Spinal cord (tissue), 10 donors: Measurements from ENCODE around the gene ARSK. TPM values are rescaled to one million over a fixed set of nuclear protein-coding genes. Genes with fewer than 3 reads are reported as not detected.

Experiments
- DNase-seq, 6 donors: peaks; one replicate each; pipeline versions ENCODE4 v3.0.0 to v3.0.0-alpha.2; 2013 to 2015; ENCODE audit warnings: low spot score in 6 of 6, low read depth in 4 of 6
- H3K27ac ChIP-seq: one replicate; pipeline ENCODE4 v1.5.1; 2013; ENCODE audit warnings: low read depth, low read length, control low read depth
- H3K27me3 ChIP-seq: one replicate; pipeline ENCODE4 v1.6.1; 2013; ENCODE audit warnings: low read length; ENCODE audit not compliant: control insufficient read depth, insufficient read depth
- H3K36me3 ChIP-seq: one replicate; pipeline ENCODE4 v1.6.1; 2013; ENCODE audit warnings: low read length; ENCODE audit not compliant: control insufficient read depth, insufficient read depth
- H3K4me1 ChIP-seq: one replicate; pipeline ENCODE4 v1.6.1; 2013; ENCODE audit warnings: low read length; ENCODE audit not compliant: control insufficient read depth, insufficient read depth
- H3K4me3 ChIP-seq: one replicate; pipeline ENCODE4 v1.5.1; 2013; ENCODE audit warnings: low read depth, low read length, control low read depth
- H3K9me3 ChIP-seq: one replicate; pipeline ENCODE4 v1.6.1; 2013; ENCODE audit warnings: low read length; ENCODE audit not compliant: control insufficient read depth, insufficient read depth
- WGBS: methylation state at CpG from one replicate; pipeline ENCODE4 v1.1.5; 2013; ENCODE audit warnings: missing lambda C conversion rate; ENCODE audit not compliant: insufficient coverage; 5-methylcytosine and 5-hydroxymethylcytosine counted together
- polyA plus RNA-seq, 2 donors: library from polyadenylated mRNA; unstranded; fragments of 120-200 nt; gene quantifications; one replicate each; pipeline ENCODE4 v1.2.1, GENCODE V29; 2013; ENCODE audit not compliant: insufficient read length in 2 of 2
- total RNA-seq, 2 donors: library from RNA; depleted of rRNA in 1 of 2; stranded (reverse); fragments of 120-200 nt in 1 of 2; fragments of >200 nt in 1 of 2; gene quantifications; one replicate each; pipeline versions ENCODE4 v1.2.3 to v1.2.4, GENCODE V29; 2013 to 2014
- donor health status: healthy.

ARSK gene
- total and polyA plus RNA-seq, 4 donors = 8.7 to 11.6 (median 9.4) TPM

DNA sequence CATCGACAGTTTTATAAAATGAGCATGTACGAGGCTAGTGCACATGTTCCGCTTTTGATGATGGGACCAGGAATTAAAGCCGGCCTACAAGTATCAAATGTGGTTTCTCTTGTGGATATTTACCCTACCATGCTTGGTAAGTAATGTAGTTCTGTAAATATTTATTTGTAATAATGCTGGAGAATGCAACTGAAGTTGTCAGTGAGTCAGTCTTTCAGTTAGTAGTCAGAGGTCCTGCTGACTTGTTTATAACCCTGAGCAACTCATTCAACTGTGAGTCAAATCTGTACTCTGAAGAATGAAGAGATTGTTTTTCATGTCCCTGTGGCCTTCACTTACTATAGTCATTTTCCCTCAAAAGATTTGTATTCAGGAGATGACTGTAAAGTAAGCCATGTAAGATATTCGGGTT, 36.6 kb downstream of the ARSK start:
- no peak for DNase-seq
- Histone ChIP-seq H3K27ac (no peak overlapping the region), H3K9me3 (no peaks in the 10 kb centered on the region), H3K4me1 (no peaks in the 10 kb centered on the region), H3K36me3 (no peaks in the 10 kb centered on the region), H3K27me3 (no peaks in the 10 kb centered on the region), H3K4me3 (no peak overlapping the region)
- WGBS = 100% methylated on average over 3 of the region's 5 CpGs

DNA sequence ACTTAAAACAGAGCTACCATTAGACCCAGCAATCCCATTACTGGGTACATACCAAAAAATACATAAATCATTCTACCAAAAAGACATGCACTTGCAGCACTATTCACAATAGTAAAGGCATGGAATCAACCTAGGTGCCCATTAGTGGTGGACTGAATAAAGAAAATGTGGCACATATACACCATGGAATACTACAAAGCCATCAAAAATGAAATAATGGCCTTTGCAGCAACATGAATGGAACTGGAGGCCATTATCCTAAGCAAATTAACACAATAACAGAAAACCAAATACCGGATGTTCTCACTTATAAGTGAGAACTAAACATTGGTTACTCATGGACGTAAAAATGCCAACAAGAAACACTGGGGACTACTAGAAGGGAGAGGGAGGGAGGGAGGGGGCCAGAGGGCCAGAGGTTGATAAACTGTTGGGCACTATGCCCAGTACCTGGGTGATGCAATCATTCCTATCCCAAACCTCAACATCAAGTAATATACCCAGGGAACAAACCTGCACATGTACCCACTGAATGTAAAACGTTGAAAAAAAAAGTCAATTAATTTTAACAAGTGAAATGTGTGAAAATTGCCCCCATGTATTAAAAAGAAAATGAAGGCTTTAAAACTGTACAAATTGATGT, 40.5 kb downstream of the ARSK start:
- H3K36me3 ChIP-seq = no peaks in the 10 kb centered on the region
- H3K4me1 ChIP-seq = no peaks in the 10 kb centered on the region
- no peak overlapping the region for H3K27ac ChIP-seq
- no peak overlapping the region for H3K4me3 ChIP-seq
- WGBS = no CpG with 5 or more reads among the region's 3 CpGs
- no peaks in the 10 kb centered on the region for H3K9me3 ChIP-seq
- no peaks in the 10 kb centered on the region for H3K27me3 ChIP-seq
- DNase-seq = no peak

DNA sequence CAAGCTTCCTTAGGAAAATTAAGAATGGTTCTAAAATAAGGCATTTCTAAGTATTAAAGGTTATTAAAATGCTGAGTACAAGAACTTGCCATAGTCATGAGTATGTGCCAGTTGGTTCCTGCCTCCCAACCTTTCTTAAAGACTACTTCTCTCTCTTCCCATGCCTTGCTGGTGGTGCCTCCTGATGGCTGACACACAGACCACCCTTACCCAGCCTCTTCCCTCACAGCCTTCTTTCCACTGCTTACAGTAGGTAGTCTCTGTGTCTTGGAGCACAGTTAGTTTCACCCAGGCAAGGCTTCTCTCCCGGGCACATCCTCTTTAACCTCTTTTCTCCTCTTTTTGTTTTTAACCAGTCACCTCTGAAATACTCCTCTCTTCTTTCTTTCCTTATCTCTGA, 44.4 kb downstream of the ARSK start:
- Histone ChIP-seq H3K36me3 (no peaks in the 10 kb centered on the region), H3K9me3 (no peaks in the 10 kb centered on the region), H3K27me3 (no peaks in the 10 kb centered on the region), H3K4me3 (no peak overlapping the region), H3K4me1 (no peaks in the 10 kb centered on the region), H3K27ac (no peak overlapping the region)
- WGBS = 80% methylated on average over 1 of the region's 1 CpG
- DNase-seq = no peak

DNA sequence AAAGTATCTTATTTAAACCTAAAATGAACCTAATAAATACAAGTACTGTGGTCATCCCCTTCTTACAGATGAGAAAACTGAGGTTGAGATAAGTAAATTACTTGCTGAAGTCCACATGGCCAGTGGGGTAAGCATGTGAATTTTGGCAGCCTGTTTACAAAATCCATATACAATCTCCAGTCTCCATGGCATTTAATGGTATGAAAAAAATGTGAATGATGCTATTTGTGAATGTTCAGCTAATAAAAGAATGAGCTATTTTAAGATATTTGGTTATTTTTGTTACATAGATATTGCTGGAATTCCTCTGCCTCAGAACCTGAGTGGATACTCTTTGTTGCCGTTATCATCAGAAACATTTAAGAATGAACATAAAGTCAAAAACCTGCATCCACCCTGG, 45.7 kb downstream of the ARSK start:
- Histone ChIP-seq H3K9me3 (no peaks in the 10 kb centered on the region), H3K27me3 (no peaks in the 10 kb centered on the region), H3K4me3 (no peak overlapping the region), H3K27ac (no peak overlapping the region), H3K36me3 (no peaks in the 10 kb centered on the region), H3K4me1 (no peaks in the 10 kb centered on the region)
- WGBS = no CpG with 5 or more reads among the region's 1 CpG
- no peak for DNase-seq

DNA sequence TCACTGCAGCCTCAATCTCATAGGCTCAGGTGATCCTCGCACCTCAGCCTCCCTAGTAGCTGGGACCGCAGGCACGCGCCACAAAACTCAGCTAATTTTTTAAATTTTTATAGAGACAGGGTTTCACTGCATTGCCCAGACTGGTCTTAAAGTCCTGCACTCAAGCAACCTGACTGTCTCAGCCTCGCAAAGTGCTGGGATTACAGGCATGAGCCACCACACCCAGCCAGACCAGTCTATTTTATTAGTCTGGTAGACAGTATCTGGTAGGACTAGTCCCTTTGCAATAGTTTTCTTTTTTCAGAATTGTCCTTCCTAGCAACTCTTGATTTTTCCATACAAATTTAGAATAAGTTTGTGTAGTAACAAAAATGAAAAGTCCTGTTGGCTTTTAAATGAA, 50.9 kb downstream of the ARSK start:
- no peak overlapping the region for H3K4me3 ChIP-seq
- H3K27ac ChIP-seq = no peak overlapping the region
- DNase-seq = no peak
- 100% methylated on average over 4 of the region's 5 CpGs for WGBS
- H3K4me1 ChIP-seq = no peaks in the 10 kb centered on the region
- no peaks in the 10 kb centered on the region for H3K27me3 ChIP-seq
- H3K9me3 ChIP-seq = no peaks in the 10 kb centered on the region
- no peaks in the 10 kb centered on the region for H3K36me3 ChIP-seq

DNA sequence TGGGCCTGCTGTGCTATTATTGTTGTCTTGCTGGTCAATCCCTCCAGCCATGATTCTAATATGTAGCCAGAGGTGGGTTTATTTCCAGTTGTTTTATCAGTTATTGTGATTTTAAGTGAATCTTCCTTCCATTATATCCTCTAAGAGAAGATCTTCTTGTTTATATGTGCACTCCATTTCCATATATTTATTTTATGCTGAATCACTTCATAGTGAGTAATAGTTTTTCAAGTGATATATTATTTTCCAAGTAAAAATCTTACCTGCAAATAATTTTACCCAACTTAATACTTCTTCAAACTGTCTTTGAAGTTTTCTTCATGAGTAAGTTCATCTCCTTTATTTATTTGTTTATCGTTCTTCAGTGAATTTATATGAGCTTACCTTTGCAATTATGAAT, 51.5 kb downstream of the ARSK start:
- no peaks in the 10 kb centered on the region for H3K4me1 ChIP-seq
- DNase-seq = no peak
- no peak overlapping the region for H3K4me3 ChIP-seq
- no peaks in the 10 kb centered on the region for H3K27me3 ChIP-seq
- H3K9me3 ChIP-seq = no peaks in the 10 kb centered on the region
- H3K27ac ChIP-seq = no peak overlapping the region
- WGBS = no CpG with 5 or more reads among the region's 1 CpG
- no peaks in the 10 kb centered on the region for H3K36me3 ChIP-seq

DNA sequence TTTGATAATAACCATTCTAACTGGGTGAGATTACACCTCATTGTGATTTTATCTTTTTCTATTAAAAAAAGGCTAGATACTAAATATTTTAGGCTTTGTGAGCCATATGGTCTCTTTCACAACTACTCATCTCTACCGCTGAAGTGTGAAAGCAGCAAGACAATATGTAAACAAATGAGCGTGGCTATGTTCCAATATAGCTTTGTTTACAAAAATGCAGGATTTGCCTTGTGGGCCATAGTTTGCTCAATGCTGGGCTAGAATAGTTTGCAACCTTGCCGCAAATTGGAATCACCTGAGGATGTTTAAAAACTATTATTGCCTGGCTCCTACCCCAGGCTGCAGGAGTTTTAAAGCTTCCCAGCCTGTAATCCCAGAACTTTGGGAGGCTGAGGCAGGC, 54.8 kb downstream of the ARSK start:
- H3K4me3 ChIP-seq = no peak overlapping the region
- H3K9me3 ChIP-seq = peaks cover 4% of the 10 kb centered on the region
- H3K36me3 ChIP-seq = no peaks in the 10 kb centered on the region
- no peak overlapping the region for H3K27ac ChIP-seq
- H3K4me1 ChIP-seq = no peaks in the 10 kb centered on the region
- DNase-seq = peak in 1 of 6 donors; percentile 8
- no peaks in the 10 kb centered on the region for H3K27me3 ChIP-seq
- WGBS = 75% methylated on average over 1 of the region's 3 CpGs

DNA sequence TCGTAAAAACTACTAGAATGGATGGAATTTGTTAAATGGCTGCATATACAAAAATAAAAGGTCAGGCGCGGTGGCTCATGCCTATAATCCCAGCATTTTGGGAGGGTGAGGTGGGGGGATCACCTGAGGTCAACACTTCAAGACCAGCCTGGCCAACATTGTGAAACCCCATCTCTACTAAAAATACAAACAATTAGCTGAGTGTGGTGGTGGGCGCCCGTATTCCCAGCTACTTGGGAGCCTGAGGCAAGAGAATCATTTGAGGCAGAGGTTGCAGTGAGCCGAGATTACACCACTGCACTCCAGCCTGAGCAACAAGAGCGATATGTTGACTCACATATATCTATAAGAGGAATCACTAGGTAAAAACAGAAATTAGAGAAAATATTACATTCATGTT, 55.6 kb downstream of the ARSK start:
- no peak for DNase-seq

DNA sequence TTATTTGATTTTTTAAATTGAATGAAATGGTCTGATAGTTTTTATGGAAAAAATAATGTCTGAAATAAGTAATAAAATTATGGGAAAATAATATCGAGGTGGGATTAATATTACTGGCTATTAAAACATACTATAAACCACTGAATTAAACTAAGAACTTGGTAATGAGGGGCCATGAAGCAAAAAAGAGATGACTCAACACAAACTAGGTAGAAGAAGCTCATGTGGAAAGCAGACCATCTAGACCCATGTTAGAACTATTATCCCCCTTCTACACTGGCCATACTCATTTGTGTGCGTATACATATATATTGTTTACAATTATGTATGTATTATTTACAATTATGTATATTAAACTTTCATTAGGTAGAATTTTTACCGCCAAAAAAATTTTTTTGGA, 56.5 kb downstream of the ARSK start:
- H3K27me3 ChIP-seq = no peaks in the 10 kb centered on the region
- no peak overlapping the region for H3K4me3 ChIP-seq
- no peaks in the 10 kb centered on the region for H3K4me1 ChIP-seq
- 100% methylated on average over 1 of the region's 3 CpGs for WGBS
- no peak overlapping the region for H3K27ac ChIP-seq
- H3K9me3 ChIP-seq = peaks cover 4% of the 10 kb centered on the region
- H3K36me3 ChIP-seq = no peaks in the 10 kb centered on the region
- no peak for DNase-seq

More for the DNA sequence above, 55.6 kb downstream of the ARSK start:
- no peaks in the 10 kb centered on the region for H3K36me3 ChIP-seq
- no peaks in the 10 kb centered on the region for H3K4me1 ChIP-seq
- no peak overlapping the region for H3K27ac ChIP-seq
- H3K4me3 ChIP-seq = no peak overlapping the region
- H3K27me3 ChIP-seq = no peaks in the 10 kb centered on the region
- peaks cover 4% of the 10 kb centered on the region for H3K9me3 ChIP-seq
- WGBS = no CpG with 5 or more reads among the region's 7 CpGs

DNA sequence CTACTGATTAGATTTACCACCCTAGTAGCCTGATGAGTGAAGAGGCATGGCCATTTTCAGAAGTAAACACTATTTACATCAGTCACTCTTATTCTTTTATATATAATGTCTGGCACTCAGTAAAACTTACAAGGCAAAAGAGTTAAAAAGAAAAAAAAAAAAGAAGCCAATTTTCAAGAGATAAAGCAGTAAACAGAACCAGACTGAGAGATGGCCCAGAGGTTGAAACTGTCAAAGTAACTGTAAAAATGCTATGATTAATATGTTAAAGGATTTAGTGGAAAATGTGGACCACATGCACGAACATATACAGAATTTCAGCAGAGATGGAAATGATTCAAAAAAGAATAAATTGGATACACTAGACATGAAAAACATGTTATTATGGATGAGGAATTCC, 58.6 kb downstream of the ARSK start:
- Histone ChIP-seq H3K27me3 (peaks cover 3% of the 10 kb centered on the region), H3K4me1 (no peaks in the 10 kb centered on the region), H3K9me3 (peaks cover 4% of the 10 kb centered on the region), H3K36me3 (no peaks in the 10 kb centered on the region), H3K4me3 (no peak overlapping the region), H3K27ac (no peak overlapping the region)
- no peak for DNase-seq
- WGBS = 100% methylated on average over 1 of the region's 1 CpG
